ENCODE data around the gene NHSL1. TPM values are rescaled to one million over a fixed set of nuclear protein-coding genes. Genes with fewer than 3 reads are reported as not detected.
"Not testable (repeated sequence)": the region's sequence is repeated elsewhere in the genome, so short reads cannot be mapped to it uniquely, and the experiment has no call there.

The NHSL1 gene
- polyA plus RNA-seq, 4 donors: 10.3 to 12.6 (median 11.0) TPM

GRCh38 chr6:138430361-138431145 lies 68.7 kb downstream of the NHSL1 start:
- DNase-seq (ENCODE audit: low read depth in 4 of 4, low spot score in 3 of 4): no peak

DNA sequence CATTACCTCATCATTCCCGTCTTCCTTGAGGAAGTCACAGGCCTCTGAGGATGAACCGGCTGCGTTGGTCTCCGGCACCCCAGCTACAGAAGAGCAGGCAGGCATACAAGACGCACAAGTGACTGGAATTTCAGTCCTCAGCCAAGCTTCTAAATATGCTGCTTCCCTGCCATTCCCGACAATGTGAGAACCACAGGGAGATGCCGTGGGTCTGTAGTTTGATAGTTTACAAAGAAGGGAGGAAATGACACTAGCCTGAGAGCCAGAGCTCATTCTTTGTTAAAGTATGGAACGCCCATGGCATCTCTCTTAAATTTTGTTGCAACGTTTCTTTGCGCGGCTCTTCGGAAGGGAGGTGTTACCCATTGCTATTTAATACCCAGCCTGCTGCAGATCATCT lies 69.5 kb downstream of the NHSL1 start:
- DNase-seq (ENCODE audit: low read depth in 4 of 4, low spot score in 3 of 4): no peak

GRCh38 chr6:138428944-138429598 lies 70.2 kb downstream of the NHSL1 start:
- peak in 3 of 4 donors; percentile 33 to 49 (median 42) for DNase-seq (ENCODE audit: low read depth in 4 of 4, low spot score in 3 of 4)

DNA sequence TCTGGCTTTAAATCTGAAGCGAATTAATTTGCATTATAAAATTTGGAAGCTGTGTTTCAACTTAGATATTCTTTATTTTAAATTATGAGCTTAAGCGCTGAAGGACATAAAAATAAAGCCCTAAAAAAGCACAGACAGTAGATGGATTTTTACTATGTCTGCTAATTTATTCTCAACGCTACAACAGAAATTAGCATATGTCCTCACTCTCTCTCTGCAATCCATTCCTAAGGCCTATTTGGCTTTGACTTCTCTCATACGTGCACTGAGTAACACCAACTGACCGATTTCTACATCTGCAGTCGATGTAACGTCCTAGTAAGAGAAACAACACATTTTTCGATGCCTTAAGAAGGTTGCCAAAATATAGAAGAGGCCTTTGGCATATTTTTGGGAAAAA lies 71.6 kb downstream of the NHSL1 start:
- no peak for DNase-seq (ENCODE audit: low read depth in 4 of 4, low spot score in 3 of 4)

DNA sequence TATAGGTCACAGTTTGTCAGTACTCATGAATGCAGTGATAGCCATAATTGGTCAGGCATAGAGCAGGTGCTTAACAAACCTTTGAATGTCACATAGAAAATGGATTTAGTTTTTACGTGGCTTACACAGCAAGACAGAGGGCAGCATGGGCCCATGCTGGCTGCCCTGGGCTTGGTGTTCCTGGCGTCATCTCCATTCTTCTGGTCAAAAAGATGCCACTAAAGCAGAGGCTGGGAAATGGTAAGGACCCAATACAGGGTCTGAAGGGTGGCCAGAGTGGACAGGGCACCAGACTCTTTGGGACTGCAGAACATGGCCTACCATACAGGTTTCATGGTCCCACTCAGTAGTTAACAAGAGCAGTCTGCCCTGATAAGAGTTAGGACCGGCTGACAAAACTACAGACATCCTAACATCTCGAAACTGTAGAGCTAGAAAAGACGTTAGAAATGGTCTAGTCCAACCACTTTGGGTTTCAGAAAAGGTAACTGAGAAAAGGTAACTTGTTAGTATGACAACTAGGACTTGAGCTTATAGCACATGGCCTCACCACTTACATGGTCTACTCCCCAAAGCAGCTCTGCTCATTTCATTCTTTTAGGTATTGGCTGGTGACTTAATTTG lies 72.7 kb downstream of the NHSL1 start:
- DNase-seq (ENCODE audit: low read depth in 4 of 4, low spot score in 3 of 4): no peak

- DNase-seq (ENCODE audit: low read depth in 4 of 4, low spot score in 3 of 4): not testable (repeated sequence)
Measured at GRCh38 chr6:138425256-138425655, 74.0 kb downstream of the NHSL1 start.

GRCh38 chr6:138424004-138424904 lies 75.0 kb downstream of the NHSL1 start:
- DNase-seq (ENCODE audit: low read depth in 4 of 4, low spot score in 3 of 4): no peak

- DNase-seq (ENCODE audit: low read depth in 4 of 4, low spot score in 3 of 4): no peak
Measured at GRCh38 chr6:138422861-138423260, 76.4 kb downstream of the NHSL1 start.

GRCh38 chr6:138421608-138422007 lies 77.7 kb downstream of the NHSL1 start:
- no peak for DNase-seq (ENCODE audit: low read depth in 4 of 4, low spot score in 3 of 4)

DNA sequence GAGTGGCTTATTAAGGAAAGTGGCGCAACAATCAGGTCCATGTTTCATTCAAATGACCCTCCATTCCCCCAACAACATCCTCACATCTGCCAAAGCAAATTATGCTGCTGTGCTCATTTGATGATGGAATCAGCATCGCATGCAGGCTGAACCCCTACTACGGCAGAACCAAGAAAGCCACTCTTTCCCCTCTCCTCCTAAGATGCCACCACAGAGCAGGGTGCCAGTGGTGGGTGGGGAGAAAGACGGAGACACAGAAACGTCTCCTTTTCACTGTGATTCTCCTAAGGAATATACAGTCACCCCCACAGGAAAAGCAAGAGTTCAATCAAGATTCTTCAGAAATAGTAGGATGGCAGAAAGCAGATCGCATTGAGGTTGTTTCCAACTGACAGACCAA lies 78.2 kb downstream of the NHSL1 start:
- no peak for DNase-seq (ENCODE audit: low read depth in 4 of 4, low spot score in 3 of 4)

DNA sequence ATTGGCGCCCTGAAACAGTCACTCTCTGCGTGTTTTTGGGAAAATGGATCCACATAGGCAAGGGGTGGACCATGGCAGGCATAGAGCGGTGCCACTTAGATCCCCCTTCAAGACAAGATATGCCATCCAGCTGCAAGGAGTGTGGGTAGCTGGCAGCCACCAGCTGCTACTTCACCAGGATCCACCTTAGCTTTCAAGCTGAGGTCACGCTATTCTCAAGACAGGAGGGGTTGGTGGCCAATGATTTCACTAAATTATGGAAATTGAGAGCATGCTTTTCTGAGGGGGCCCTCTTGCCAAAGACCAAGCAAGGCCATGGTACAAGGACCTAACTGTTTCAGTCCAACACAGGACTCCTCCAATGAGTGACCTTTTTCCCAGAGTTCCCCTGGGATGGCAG lies 78.9 kb downstream of the NHSL1 start:
- DNase-seq (ENCODE audit: low read depth in 4 of 4, low spot score in 3 of 4): no peak

- no peak for DNase-seq (ENCODE audit: low read depth in 4 of 4, low spot score in 3 of 4)
Measured at GRCh38 chr6:138419766-138420165, 79.5 kb downstream of the NHSL1 start.

- no peak for DNase-seq (ENCODE audit: low read depth in 4 of 4, low spot score in 3 of 4)
Measured at GRCh38 chr6:138418118-138418742, 81.1 kb downstream of the NHSL1 start.

GRCh38 chr6:138417493-138418117 lies 81.7 kb downstream of the NHSL1 start:
- no peak for DNase-seq (ENCODE audit: low read depth in 4 of 4, low spot score in 3 of 4)

GRCh38 chr6:138416206-138416605 lies 83.1 kb downstream of the NHSL1 start:
- no peak for DNase-seq (ENCODE audit: low read depth in 4 of 4, low spot score in 3 of 4)

GRCh38 chr6:138415125-138415524 lies 84.2 kb downstream of the NHSL1 start:
- no peak for DNase-seq (ENCODE audit: low read depth in 4 of 4, low spot score in 3 of 4)

GRCh38 chr6:138410972-138411880 lies 88.1 kb downstream of the NHSL1 start:
- DNase-seq (ENCODE audit: low read depth in 4 of 4, low spot score in 3 of 4): no peak

- DNase-seq (ENCODE audit: low read depth in 4 of 4, low spot score in 3 of 4): no peak
Measured at GRCh38 chr6:138410048-138410735, 89.1 kb downstream of the NHSL1 start.
